HG03108 (cell line): Measurements from ENCODE around the gene SPG21.
A peak's percentile ranks its signal among the peaks of the same experiment; 100 is the strongest.

Experiments
- ATAC-seq: cut with Tn5 transposase; IDR thresholded peaks from one replicate; pipeline ENCODE4 v1.9.1; 2021; ENCODE audit warnings: moderate library complexity; ENCODE audit not compliant: unreplicated experiment

Gene SPG21

DNA sequence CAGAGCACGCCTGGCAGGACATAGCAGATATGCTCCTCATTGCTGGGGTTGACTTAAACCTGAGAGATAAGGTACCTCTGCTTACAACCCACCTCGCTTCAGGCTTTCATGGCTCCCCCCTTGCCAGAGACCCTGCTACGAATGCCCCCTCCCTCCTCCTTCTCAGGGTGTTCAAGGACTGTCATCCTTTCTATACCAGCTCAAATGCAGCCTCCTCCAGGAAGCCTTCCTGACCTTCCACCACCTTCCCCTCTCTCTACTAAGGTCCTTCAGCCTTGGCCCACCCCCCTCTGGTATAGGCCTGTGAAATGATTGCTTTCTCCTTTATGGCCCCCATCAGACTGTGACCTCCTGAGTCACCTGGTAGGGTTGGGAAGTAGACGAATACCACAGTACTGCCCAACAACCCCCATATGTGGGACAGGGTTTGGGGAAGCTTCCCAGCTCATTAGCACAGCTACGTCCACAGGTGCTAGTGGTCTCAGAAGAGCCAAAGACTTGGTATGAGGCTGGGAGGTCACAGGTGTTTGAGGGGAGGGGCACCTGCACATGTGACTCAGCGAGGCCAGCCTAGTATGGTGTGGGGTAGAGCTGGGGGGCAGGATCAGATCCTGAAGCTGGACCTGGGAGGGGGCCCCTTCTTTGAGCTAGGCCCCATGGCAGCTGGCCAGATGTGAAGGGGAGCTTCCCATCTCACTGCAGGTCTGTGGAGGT, 46.0 kb downstream of the SPG21 start:
- no peak for ATAC-seq

DNA sequence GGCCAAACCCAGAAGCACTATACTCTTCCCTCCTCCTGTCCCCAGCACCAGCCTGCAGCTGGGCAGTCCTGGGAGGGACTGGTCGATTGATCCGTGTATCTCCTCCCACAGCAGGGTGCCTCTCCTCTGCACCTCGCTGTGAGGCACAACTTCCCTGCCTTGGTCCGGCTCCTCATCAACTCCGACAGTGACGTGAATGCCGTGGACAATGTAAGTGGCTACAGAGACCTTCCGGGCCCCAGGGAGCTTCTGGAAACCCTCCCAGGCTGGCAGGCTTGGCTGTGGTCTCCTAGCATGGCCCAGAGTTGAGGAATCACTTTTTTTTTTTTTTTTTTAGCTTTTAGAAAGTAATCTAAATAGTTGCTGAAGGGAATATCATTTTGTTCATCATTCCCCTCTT, 47.4 kb downstream of the SPG21 start:
- ATAC-seq: no peak

DNA sequence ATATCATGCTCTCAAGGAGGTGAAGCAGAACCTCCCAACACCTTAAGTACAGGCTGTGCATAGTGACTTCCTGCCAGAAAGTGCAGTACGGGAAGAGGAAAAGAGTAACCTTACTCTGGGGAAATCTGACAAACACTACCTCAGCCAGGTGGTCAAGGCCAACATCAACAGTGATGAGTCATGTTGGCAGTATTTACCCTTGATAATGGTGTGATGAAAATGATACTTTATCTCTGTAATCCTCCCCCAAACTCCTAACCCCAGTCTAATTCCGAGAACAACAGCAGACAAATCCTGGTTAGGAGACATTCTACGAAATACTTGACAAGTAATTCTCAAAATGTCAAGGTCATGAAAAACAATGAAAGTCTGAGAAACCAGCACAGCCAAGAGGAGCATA, 51.5 kb downstream of the SPG21 start:
- ATAC-seq: no peak

DNA sequence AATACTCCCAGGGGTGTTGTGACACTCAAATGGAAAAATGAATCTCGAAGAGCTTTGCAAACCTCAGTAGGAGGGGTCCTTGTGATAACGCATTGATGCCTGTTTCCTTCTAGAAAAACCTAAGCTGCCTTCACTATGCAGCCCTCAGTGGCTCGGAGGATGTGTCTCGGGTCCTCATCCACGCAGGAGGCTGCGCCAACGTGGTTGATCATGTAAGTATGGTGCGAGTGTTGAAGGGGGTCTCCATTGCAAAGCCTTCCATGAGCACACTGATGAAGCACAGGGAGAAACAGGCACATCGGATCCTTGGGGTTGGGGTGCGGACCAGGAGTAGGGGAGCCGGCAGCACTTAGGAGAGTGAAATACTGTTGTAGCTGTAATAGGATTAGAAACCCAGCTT, 55.7 kb downstream of the SPG21 start:
- ATAC-seq: no peak

DNA sequence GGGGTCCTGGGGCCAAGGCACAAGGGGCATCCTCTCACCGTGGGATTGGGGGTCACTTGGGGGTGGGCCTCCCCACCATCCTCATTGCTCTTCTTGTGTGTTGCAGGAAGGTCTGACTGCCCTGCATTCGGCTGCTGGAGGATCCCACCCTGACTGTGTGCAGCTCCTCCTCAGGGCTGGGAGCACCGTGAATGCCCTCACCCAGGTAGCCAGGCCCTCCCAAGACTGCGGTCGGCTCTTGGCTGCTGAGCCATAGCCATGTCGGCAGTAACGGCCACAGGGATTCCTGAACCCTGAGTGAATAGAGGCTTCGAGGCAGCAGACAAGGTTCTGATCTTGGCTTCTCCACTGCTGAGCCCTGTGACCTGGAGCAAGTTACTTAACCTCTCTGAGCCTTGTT, 58.3 kb downstream of the SPG21 start:
- ATAC-seq: no peak

DNA sequence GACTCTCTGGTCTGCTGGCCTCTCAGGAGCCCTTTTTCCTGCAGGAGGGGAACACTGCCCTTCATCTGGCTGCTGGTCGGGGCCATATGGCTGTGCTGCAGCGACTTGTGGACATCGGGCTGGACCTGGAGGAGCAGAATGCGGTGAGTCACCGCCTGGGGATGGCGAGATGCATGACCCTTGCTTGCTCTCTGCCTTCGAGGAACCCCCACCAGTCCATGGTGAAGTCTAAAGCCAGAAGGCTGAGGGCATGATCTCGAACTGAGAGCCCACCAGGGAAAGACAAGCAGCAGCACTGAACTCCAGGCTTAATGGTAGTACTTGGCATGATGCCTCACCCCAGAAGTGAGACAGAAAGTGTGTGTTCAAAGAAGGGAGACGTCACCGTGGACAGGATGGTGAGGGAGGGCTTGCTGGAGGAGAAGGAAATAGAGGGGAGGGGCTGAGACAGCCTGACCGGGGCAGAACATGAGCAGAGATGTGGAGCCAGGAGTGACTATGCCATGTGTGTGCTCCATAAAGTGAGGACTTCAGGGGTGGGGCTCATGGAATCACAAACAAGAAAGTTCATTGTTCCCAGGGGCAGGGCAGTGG, 58.8 kb downstream of the SPG21 start:
- no peak for ATAC-seq

DNA sequence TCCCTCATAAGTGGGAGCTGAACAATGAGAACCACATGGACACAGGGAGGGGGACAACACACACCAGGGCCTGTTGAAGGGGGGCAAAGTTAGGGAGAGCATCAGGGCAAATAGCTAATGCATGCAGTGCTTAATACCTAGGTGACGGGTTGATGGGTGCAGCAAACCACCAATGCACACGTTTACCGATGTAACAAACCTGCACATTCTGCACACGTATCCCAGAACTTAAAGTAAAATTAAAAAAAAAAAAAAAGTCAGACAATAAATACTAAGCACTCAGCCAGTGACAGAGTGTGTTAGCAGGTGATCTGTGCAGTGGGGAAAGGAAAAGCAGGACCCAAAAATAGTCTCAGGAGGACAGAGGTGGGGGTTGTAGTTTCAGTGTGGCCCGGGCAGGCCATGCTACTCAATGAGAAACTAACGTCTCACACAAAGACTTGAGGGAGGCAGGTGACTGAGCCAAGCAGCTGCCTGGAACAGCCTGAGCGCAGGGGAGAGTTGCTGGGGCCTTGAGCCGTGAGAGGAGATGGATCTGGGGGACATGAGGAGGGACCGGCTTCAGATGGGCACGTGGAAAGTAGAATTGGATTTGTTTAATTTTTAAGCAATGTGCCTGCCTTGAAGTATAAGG, 59.6 kb downstream of the SPG21 start:
- ATAC-seq: peak; percentile 83

DNA sequence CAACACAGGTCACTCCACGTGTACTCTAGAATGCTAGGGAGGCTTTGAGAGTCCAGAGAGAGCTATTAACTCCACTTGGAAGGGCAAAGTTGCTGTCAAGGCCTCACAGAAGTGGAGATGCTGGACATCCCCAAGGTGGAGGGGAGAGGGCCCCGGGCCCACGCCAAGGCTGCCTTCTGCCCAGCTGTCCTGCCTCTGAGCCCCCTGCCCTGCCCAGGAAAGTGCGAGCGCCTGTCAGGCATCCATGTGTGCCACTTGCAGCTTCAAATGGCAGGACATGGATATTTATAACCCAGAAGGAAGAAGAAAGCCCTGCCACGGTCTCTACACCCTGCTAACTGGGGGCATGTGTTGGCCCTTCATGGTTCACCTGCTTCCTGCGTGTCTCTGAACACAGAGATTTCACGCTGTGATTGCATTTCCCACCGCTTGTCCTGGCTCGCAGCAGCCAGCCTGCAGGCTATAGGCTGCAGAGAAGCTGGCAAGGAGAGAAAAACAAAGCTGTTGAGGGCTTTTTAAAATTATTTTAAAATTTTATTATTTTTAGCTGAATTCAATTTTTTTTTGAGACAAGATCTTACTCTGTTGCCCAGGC, 61.0 kb downstream of the SPG21 start:
- ATAC-seq: no peak

DNA sequence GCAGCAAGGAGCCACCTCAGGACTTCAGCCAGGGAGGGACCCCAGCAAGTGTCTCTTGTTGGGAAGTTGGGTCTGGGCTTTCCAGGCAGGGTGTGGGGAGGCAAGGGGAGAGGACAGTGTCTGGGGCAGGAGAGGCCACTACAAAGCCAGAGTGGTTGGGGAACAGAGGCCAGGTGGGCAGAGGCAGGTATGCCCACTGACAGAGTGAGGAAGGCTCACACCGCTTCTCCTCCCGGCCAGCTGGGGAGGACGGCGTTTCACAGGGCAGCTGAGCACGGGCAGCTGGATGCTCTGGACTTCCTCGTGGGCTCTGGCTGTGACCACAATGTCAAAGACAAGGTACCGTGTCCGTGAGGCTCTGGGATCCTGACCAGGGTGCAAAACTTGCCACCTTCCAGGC, 63.1 kb downstream of the SPG21 start:
- ATAC-seq: no peak

DNA sequence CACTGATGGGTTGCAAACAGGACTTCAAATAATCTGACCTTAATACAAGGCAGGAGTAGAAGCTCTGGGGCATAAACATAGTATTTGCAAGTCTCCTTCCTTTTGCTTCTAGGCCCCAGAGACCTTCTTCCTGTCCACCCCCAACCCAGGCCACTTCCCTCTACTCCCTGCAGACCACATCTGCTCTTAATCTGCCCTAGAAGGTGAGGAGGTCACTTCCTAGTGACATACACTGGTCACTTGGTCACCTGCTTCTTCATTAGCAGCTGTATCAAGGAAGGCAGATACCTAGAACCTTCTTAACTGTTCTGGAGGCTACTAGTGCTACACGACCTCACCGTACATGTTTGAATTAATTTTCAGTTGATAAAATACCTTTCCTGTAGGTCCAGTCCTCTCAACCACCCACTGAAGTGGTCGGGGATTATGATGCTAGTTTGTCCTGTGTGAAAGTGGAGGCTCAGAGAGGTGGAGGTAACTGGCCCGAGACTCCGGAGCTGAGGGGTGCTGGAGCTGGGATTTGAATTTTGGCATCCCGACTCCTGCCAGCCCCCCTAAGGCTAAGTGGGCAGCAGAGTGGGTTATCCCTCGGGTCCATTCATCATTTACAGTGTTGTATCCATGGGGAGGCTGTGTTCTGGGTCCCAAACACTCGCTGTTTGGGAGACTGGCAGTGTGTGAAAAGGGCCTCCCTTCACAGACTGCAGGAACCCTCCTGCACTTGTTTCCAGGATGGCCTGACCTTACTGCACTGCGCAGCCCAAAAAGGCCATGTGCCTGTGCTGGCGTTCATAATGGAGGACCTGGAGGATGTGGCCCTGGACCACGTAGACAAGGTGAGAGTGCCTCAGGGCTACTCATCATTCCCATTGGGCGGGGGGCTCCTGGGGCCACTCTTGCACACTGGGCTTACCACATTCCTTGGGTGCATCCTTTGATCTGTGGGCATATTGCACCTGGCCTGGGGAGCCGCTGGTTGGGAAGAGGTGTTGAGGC, 64.1 kb downstream of the SPG21 start:
- no peak for ATAC-seq

DNA sequence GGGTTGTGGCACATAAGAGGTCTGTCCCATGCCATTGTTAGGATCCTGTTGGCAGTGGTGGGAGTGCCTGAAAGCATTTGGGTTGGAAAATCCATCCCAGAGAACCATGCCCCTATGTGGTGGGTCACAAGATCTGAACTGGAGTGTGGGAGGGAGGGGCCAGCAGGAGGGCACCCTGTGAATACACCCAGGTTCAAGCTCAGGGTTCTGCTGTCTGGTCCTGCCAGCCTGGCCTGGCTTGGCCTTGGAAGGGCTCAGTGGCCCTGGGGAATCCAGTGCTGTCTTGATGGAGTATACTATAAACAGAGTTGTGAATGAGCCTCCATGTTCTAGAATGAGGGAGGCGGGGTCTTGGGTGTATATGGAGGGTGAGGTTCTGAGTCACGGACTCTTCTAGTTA, 66.2 kb downstream of the SPG21 start:
- no peak for ATAC-seq

DNA sequence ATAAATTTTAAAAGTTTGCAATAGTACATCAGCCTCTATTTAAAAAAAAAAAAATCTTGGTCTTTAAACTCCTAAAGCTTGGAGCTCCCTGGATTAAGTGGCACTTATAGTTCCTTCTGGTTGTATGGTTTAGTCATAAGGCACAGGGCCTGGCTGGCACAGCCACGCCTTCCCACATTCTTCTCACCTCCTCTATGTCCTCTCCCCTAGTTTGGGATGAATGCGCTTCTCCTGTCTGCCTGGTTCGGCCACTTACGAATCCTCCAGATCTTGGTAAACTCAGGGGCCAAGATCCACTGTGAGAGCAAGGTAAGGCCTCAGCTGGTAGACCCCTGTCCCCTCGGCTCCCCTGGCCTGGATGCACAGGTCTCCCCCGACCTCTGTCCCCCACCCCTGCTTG, 68.0 kb downstream of the SPG21 start:
- no peak for ATAC-seq

DNA sequence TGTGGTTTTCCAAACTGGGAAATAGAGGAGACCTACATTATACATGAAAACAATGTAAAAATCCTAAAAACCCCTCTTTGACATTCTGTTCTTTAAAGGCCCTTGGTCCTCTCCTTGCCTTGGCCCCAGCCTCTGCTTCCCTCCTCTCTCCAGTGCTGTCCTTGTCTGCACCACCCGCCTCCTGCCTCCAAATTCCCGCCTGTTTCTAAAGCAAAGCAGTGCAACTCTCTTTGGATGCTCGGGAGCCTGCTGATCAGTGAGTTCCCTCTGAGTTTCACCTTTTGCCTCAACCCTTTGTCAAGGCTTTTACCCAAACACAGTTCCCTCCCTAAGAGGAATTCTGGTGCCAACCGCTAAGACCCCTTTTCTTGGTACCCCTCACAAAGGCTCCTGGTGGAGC, 70.0 kb downstream of the SPG21 start:
- no peak for ATAC-seq

DNA sequence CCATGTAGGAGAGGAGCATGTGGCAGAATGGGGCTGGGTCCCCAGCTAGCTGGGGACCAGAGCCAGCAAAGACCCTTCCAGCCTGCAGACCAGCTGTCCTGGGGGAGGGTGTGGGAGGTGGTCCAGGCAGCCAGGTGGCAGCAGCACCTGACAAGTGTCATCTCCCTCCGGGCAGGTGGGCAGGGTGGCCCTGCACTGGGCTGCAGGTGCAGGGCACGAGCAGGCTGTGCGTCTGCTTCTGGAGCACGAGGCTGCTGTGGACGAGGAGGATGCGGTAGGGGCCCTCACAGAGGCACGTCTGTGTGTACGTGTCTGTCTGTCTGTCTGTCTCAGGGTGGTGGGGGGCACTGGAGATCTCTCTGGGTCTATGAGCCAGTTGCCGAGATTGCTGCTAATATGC, 72.5 kb downstream of the SPG21 start:
- no peak for ATAC-seq

DNA sequence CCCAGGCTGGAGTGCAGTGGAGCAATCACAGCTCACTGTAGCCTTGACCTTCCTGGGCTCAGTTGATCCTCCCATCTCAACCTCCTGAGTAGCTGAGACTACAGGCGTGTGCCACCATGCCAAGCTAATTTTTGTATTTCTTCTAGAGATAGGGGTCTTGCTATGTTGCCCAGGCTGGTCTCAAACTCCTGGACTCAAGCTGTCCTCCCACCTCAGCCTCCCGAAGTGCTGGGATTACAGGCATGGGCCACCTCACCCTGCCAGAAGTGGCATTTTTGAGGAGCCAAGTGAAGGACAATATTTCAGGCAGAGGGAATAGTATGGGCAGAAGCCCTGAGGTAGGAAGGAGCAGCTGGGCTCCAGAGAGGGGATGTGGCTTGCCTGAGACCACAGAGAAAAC, 73.3 kb downstream of the SPG21 start:
- ATAC-seq: no peak

DNA sequence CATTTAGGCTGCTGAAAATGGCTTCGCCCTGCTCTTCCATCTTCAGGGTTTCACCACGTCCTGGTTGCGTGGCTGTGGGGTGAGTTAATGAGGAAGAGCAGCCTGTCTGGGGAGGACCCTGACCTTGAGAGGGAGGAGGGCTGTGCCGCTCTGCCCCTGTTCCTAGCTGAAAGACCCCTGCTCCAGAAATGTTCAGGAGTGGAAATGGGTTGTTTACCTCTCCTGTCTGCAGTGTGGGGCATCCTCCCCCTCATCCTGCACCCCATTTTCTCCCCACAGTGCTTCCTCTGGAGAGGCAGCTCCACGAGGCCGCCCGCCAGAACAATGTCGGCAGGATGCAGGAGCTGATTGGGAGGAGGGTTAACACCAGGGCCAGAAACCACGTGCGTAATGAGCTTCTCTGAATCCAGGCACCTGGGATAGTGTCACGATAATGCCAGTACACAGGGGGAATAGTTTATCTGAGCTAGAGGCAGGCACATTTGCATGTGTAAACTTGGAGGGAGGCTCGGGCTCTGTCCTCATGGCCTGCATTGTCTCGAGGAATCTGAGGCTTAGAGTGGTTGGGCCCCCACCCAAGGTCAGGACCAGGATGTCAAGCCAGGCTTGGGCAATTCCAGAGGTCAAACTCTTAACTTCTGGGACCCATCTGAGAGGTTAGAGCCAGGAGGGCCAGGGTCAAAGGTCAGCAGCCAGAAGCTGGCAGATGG, 74.0 kb downstream of the SPG21 start:
- ATAC-seq: no peak
